ENCODE results near the gene RPS6KA1.
A peak's percentile ranks its signal among the peaks of the same experiment; 100 is the strongest.
"Not testable (repeated sequence)": the region's sequence is repeated elsewhere in the genome, so short reads cannot be mapped to it uniquely, and the experiment has no call there.

The RPS6KA1 gene

GRCh38 chr1:26553942-26554682, 24.6 kb downstream of the RPS6KA1 start:
- DNase-seq (ENCODE audit: low read depth in 1 of 2, low spot score in 1 of 2) = no peak

GRCh38 chr1:26554781-26555180, 25.2 kb downstream of the RPS6KA1 start:
- DNase-seq (ENCODE audit: low read depth in 1 of 2, low spot score in 1 of 2) = no peak

- no peak for DNase-seq (ENCODE audit: low read depth in 1 of 2, low spot score in 1 of 2)
Observed at GRCh38 chr1:26555550-26555981, 26.0 kb downstream of the RPS6KA1 start.

GRCh38 chr1:26556111-26556510, 26.6 kb downstream of the RPS6KA1 start:
- DNase-seq (ENCODE audit: low read depth in 1 of 2, low spot score in 1 of 2) = no peak

- DNase-seq (ENCODE audit: low read depth in 1 of 2, low spot score in 1 of 2) = no peak
Observed at GRCh38 chr1:26557008-26557407, 27.4 kb downstream of the RPS6KA1 start.

GRCh38 chr1:26558685-26559048, 29.1 kb downstream of the RPS6KA1 start:
- no peak for DNase-seq (ENCODE audit: low read depth in 1 of 2, low spot score in 1 of 2)

- DNase-seq (ENCODE audit: low read depth in 1 of 2, low spot score in 1 of 2) = no peak
Observed at GRCh38 chr1:26560403-26560780, 30.8 kb downstream of the RPS6KA1 start.

- DNase-seq (ENCODE audit: low read depth in 1 of 2, low spot score in 1 of 2) = no peak
Observed at GRCh38 chr1:26570287-26570686, 40.7 kb downstream of the RPS6KA1 start.

- DNase-seq (ENCODE audit: low read depth in 1 of 2, low spot score in 1 of 2) = no peak
Observed at GRCh38 chr1:26571381-26571780, 41.8 kb downstream of the RPS6KA1 start.

- DNase-seq (ENCODE audit: low read depth in 1 of 2, low spot score in 1 of 2) = no peak
Observed at GRCh38 chr1:26574018-26574417, 44.5 kb downstream of the RPS6KA1 start.

- DNase-seq (ENCODE audit: low read depth in 1 of 2, low spot score in 1 of 2) = no peak
Observed at GRCh38 chr1:26574719-26575251, 45.2 kb downstream of the RPS6KA1 start.

GRCh38 chr1:26575348-26575747, 45.8 kb downstream of the RPS6KA1 start:
- DNase-seq (ENCODE audit: low read depth in 1 of 2, low spot score in 1 of 2) = no peak

- DNase-seq (ENCODE audit: low read depth in 1 of 2, low spot score in 1 of 2) = no peak
Observed at GRCh38 chr1:26578167-26578566, 48.6 kb downstream of the RPS6KA1 start.

GRCh38 chr1:26579681-26580111, 50.1 kb downstream of the RPS6KA1 start:
- DNase-seq (ENCODE audit: low read depth in 1 of 2, low spot score in 1 of 2) = no peak

GRCh38 chr1:26580116-26580515, 50.6 kb downstream of the RPS6KA1 start:
- DNase-seq (ENCODE audit: low read depth in 1 of 2, low spot score in 1 of 2) = no peak

- DNase-seq (ENCODE audit: low read depth in 1 of 2, low spot score in 1 of 2) = no peak
Observed at GRCh38 chr1:26581287-26581651, 51.7 kb downstream of the RPS6KA1 start.

- no peak for DNase-seq (ENCODE audit: low read depth in 1 of 2, low spot score in 1 of 2)
Observed at GRCh38 chr1:26582053-26582835, 52.7 kb downstream of the RPS6KA1 start.

GRCh38 chr1:26582836-26583460, 53.4 kb downstream of the RPS6KA1 start:
- peak in 1 of 2 donors; percentile 60 for DNase-seq (ENCODE audit: low read depth in 1 of 2, low spot score in 1 of 2)

GRCh38 chr1:26583646-26584485, 54.3 kb downstream of the RPS6KA1 start:
- DNase-seq (ENCODE audit: low read depth in 1 of 2, low spot score in 1 of 2) = no peak

GRCh38 chr1:26584588-26584987, 55.0 kb downstream of the RPS6KA1 start:
- DNase-seq (ENCODE audit: low read depth in 1 of 2, low spot score in 1 of 2) = not testable (repeated sequence)

GRCh38 chr1:26585471-26585870, 55.9 kb downstream of the RPS6KA1 start:
- no peak for DNase-seq (ENCODE audit: low read depth in 1 of 2, low spot score in 1 of 2)

Measured in stimulated activated CD4-positive, alpha-beta T cell treated with anti-CD3 and anti-CD28 coated beads, Interleukin-15, amount 100 ng/mL, for 1 hour (primary cell).